Measurements from ENCODE around the gene ATP6V1G3. TPM values are rescaled to one million over a fixed set of nuclear protein-coding genes. Genes with fewer than 3 reads are reported as not detected.

ATP6V1G3 gene
- total RNA-seq, 1 donor from 2014 or later = not detected

GRCh38 chr1:198558402-198558801 lies 17.9 kb upstream of the ATP6V1G3 start:
- no peaks in the 10 kb centered on the region for H3K36me3 Mint-ChIP-seq (ENCODE audit: low read depth, unreplicated experiment)
- Histone ChIP-seq H3K79me2 (ENCODE audit: insufficient read depth, low read length) (no peaks in the 10 kb centered on the region), H3K9me3 (ENCODE audit: insufficient read depth, low read depth, low read length) (no peaks in the 10 kb centered on the region), H3K4me2 (ENCODE audit: low read length) (no peak overlapping the region), H2AFZ (ENCODE audit: low read depth, low read length) (no peak overlapping the region), H3K9ac (ENCODE audit: low read length) (no peak overlapping the region), H4K20me1 (ENCODE audit: insufficient read depth, low read length) (no peaks in the 10 kb centered on the region), H3K27me3 (ENCODE audit: insufficient read depth, low read length) (no peaks in the 10 kb centered on the region), H3K4me1 (ENCODE audit: insufficient read depth, low read length) (no peaks in the 10 kb centered on the region), H3K27ac (ENCODE audit: low read depth, low read length) (no peak overlapping the region), H3K4me3 (ENCODE audit: insufficient read depth, low read depth, low read length) (no peak overlapping the region), H3K36me3 (ENCODE audit: insufficient read depth, low read length) (no peaks in the 10 kb centered on the region)
- no peak overlapping the region for H3K27ac Mint-ChIP-seq (ENCODE audit: unreplicated experiment)
- H3K4me1 Mint-ChIP-seq (ENCODE audit: low read depth, unreplicated experiment) = peaks cover 3% of the 10 kb centered on the region
- TF ChIP-seq CTCF (IDR thresholded peaks at IDR 0.05; ENCODE audit: insufficient read depth, low read depth, low read length) (no peak), EZH2 (IDR thresholded peaks at IDR 0.05; ENCODE audit: insufficient read depth, low read length) (no peak)
- H3K4me3 Mint-ChIP-seq (ENCODE audit: unreplicated experiment) = no peak overlapping the region
- H3K9me3 Mint-ChIP-seq (ENCODE audit: unreplicated experiment) = no peaks in the 10 kb centered on the region
- FAIRE-seq = no peak
- no peak for DNase-seq (ENCODE audit: low read depth)
- no peaks in the 10 kb centered on the region for H3K27me3 Mint-ChIP-seq (ENCODE audit: low read depth, unreplicated experiment)

GRCh38 chr1:198556971-198557370 lies 16.5 kb upstream of the ATP6V1G3 start:
- TF ChIP-seq CTCF (IDR thresholded peaks at IDR 0.05; ENCODE audit: insufficient read depth, low read depth, low read length) (no peak), EZH2 (IDR thresholded peaks at IDR 0.05; ENCODE audit: insufficient read depth, low read length) (no peak)
- no peaks in the 10 kb centered on the region for H3K36me3 Mint-ChIP-seq (ENCODE audit: low read depth, unreplicated experiment)
- Histone ChIP-seq H3K27me3 (ENCODE audit: insufficient read depth, low read length) (no peaks in the 10 kb centered on the region), H3K36me3 (ENCODE audit: insufficient read depth, low read length) (no peaks in the 10 kb centered on the region), H3K4me1 (ENCODE audit: insufficient read depth, low read length) (no peaks in the 10 kb centered on the region), H4K20me1 (ENCODE audit: insufficient read depth, low read length) (no peaks in the 10 kb centered on the region), H3K9ac (ENCODE audit: low read length) (no peak overlapping the region), H3K4me2 (ENCODE audit: low read length) (no peak overlapping the region), H3K79me2 (ENCODE audit: insufficient read depth, low read length) (no peaks in the 10 kb centered on the region), H3K27ac (ENCODE audit: low read depth, low read length) (no peak overlapping the region), H3K9me3 (ENCODE audit: insufficient read depth, low read depth, low read length) (no peaks in the 10 kb centered on the region), H3K4me3 (ENCODE audit: insufficient read depth, low read depth, low read length) (no peak overlapping the region), H2AFZ (ENCODE audit: low read depth, low read length) (no peak overlapping the region)
- no peaks in the 10 kb centered on the region for H3K27me3 Mint-ChIP-seq (ENCODE audit: low read depth, unreplicated experiment)
- H3K4me3 Mint-ChIP-seq (ENCODE audit: unreplicated experiment) = no peak overlapping the region
- H3K9me3 Mint-ChIP-seq (ENCODE audit: unreplicated experiment) = no peaks in the 10 kb centered on the region
- H3K4me1 Mint-ChIP-seq (ENCODE audit: low read depth, unreplicated experiment) = peaks cover 3% of the 10 kb centered on the region
- H3K27ac Mint-ChIP-seq (ENCODE audit: unreplicated experiment) = no peak overlapping the region
- no peak for DNase-seq (ENCODE audit: low read depth)
- no peak for FAIRE-seq

GRCh38 chr1:198552668-198553416 lies 12.4 kb upstream of the ATP6V1G3 start:
- Histone ChIP-seq H3K4me3 (ENCODE audit: insufficient read depth, low read depth, low read length) (no peak overlapping the region), H3K79me2 (ENCODE audit: insufficient read depth, low read length) (no peaks in the 10 kb centered on the region), H3K36me3 (ENCODE audit: insufficient read depth, low read length) (no peaks in the 10 kb centered on the region), H3K27ac (ENCODE audit: low read depth, low read length) (no peak overlapping the region), H3K9me3 (ENCODE audit: insufficient read depth, low read depth, low read length) (no peaks in the 10 kb centered on the region), H3K4me2 (ENCODE audit: low read length) (no peak overlapping the region), H3K4me1 (ENCODE audit: insufficient read depth, low read length) (no peaks in the 10 kb centered on the region), H2AFZ (ENCODE audit: low read depth, low read length) (no peak overlapping the region), H4K20me1 (ENCODE audit: insufficient read depth, low read length) (no peaks in the 10 kb centered on the region), H3K9ac (ENCODE audit: low read length) (no peak overlapping the region), H3K27me3 (ENCODE audit: insufficient read depth, low read length) (no peaks in the 10 kb centered on the region)
- TF ChIP-seq CTCF (IDR thresholded peaks at IDR 0.05; ENCODE audit: insufficient read depth, low read depth, low read length) (no peak), EZH2 (IDR thresholded peaks at IDR 0.05; ENCODE audit: insufficient read depth, low read length) (no peak)
- H3K36me3 Mint-ChIP-seq (ENCODE audit: low read depth, unreplicated experiment) = no peaks in the 10 kb centered on the region
- peaks cover 3% of the 10 kb centered on the region for H3K27me3 Mint-ChIP-seq (ENCODE audit: low read depth, unreplicated experiment)
- H3K27ac Mint-ChIP-seq (ENCODE audit: unreplicated experiment) = no peak overlapping the region
- H3K4me3 Mint-ChIP-seq (ENCODE audit: unreplicated experiment) = no peak overlapping the region
- DNase-seq (ENCODE audit: low read depth) (no peak), FAIRE-seq (no peak)
- no peaks in the 10 kb centered on the region for H3K9me3 Mint-ChIP-seq (ENCODE audit: unreplicated experiment)
- no peaks in the 10 kb centered on the region for H3K4me1 Mint-ChIP-seq (ENCODE audit: low read depth, unreplicated experiment)
